ENCODE data around the gene TMEM225B. TPM values are rescaled to one million over a fixed set of nuclear protein-coding genes. Genes with fewer than 3 reads are reported as not detected.
"Not testable (repeated sequence)": the region's sequence is repeated elsewhere in the genome, so short reads cannot be mapped to it uniquely, and the experiment has no call there.

Gene TMEM225B
- polyA plus RNA-seq, 4 donors: 2.0 to 2.4 (median 2.1) TPM

- no peak for DNase-seq (ENCODE audit: low read depth in 4 of 4, low spot score in 2 of 4)
These were observed 24.5 kb downstream of the TMEM225B start for GRCh38 chr7:99622596-99622995.

DNA sequence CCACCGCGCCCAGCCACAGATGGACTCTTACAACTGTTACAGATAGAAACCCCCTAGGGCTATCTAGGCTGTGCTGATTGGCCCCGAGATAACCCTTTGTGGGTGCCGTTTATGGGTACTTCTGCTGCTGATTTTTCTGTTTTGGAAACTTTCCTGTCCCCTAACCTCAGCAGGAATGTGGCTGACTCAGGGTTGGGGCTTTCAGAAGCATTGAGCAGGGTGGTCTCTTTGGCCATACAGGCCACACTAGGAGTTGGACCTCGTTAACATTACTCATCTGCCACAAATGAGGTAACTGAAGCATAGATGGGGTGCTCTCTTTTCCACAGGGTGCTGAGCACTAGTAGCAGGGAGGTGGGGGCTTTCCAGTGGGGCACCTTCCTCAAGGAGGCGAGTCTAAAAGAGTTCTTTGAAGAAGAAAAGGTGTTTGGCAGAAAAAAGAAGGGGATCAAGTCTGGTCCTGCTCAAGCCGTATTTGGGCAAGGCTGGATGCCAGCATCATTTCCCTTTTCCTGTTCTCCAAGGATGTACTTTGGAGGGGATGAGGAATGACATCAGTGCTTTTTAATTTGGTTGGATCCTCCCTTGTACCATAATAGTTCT lies 25.1 kb downstream of the TMEM225B start:
- no peak for DNase-seq (ENCODE audit: low read depth in 4 of 4, low spot score in 2 of 4)

DNA sequence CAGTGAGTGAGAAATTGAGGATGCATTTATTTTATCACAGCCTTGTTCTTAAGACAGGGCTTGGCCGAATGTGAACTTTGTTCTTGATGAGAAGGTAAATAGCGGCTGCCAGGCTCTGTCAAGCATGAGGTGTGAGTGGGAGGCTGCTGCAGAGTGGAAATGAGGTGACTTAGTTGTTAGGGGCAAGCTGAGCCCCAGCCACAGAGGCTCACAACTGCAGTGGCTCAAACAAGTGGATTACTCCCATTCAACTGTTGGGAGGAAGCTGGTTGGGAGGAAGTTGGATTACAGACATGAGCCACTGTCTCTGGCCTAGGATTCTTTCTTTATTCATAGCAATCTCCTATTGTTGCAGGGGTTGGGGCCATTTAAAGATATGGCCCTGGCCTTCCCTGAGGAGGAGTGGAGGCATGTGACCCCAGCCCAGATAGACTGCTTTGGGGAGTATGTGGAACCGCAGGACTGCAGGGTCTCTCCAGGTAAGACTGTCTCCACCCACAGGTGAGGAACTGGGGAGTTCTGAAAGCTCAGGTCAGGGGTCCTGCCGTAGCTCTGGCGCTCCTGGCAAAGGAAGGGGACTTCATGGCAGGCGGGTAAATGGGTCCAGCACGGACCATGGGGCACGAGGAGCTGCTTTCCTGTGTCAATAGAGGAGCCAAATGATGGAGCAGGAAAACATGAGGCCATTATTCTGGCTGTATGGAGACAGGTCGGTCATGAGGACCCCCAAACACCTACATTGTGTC lies 25.8 kb downstream of the TMEM225B start:
- no peak for DNase-seq (ENCODE audit: low read depth in 4 of 4, low spot score in 2 of 4)

DNA sequence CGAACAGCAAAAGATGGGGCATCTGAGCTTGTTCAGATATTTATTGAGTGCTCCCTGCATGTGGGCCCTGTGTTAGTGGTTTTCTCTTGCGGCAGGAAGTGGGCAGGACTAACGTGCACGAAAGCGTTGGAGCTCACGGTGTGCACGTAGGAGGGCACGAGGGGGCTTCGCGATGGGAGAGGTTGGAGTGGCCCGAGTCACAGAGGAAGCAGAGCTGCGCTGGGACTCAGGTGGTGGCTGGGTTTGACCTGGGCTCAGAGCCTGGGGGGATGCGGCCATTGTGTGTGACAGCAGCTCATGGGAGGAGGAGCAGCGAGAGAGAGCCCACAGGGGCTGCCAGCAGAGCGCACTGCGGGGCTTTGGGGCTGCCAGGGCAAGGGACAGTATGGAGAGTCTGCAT lies 26.4 kb downstream of the TMEM225B start:
- no peak for DNase-seq (ENCODE audit: low read depth in 4 of 4, low spot score in 2 of 4)

GRCh38 chr7:99625321-99625720 lies 27.3 kb downstream of the TMEM225B start:
- no peak for DNase-seq (ENCODE audit: low read depth in 4 of 4, low spot score in 2 of 4)

DNA sequence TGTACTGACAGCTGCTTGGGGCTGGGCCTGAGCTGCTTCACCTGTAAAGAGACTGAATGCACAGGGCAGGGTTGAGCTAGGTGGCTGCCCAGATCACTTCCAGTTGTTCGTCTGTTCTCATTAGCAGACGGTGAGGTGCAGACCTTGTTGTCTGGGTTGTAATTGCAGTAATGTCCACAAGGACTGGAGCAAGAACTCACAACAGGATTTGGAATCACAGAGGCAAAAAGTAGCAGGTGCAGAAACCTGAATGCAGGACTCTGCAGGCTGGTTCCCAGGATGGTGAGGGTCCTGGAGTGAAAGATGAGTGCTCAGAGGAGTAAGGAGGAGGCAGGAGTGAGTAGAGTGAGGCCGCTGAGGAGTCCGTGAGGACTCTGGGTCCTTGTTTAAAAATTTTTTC lies 27.9 kb downstream of the TMEM225B start:
- no peak for DNase-seq (ENCODE audit: low read depth in 4 of 4, low spot score in 2 of 4)

GRCh38 chr7:99626661-99627060 lies 28.6 kb downstream of the TMEM225B start:
- no peak for DNase-seq (ENCODE audit: low read depth in 4 of 4, low spot score in 2 of 4)

- DNase-seq (ENCODE audit: low read depth in 4 of 4, low spot score in 2 of 4): no peak
These were observed 29.4 kb downstream of the TMEM225B start for GRCh38 chr7:99627513-99627912.

GRCh38 chr7:99628471-99629465 lies 30.7 kb downstream of the TMEM225B start:
- no peak for DNase-seq (ENCODE audit: low read depth in 4 of 4, low spot score in 2 of 4)

DNA sequence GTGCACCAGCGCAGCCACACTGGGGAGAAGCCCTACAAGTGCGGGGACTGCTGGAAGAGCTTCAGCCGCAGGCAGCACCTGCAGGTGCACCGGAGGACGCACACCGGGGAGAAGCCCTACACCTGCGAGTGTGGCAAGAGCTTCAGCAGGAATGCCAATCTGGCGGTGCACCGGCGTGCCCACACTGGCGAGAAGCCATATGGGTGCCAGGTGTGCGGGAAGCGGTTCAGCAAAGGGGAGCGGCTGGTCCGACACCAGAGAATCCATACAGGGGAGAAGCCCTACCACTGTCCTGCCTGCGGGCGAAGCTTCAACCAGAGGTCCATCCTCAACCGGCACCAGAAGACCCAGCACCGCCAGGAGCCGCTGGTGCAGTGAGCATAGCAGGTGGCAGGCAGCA lies 31.6 kb downstream of the TMEM225B start:
- DNase-seq (ENCODE audit: low read depth in 4 of 4, low spot score in 2 of 4): no peak

- DNase-seq (ENCODE audit: low read depth in 4 of 4, low spot score in 2 of 4): no peak
These were observed 33.4 kb downstream of the TMEM225B start for GRCh38 chr7:99631295-99632109.

- DNase-seq (ENCODE audit: low read depth in 4 of 4, low spot score in 2 of 4): not testable (repeated sequence)
These were observed 39.3 kb downstream of the TMEM225B start for GRCh38 chr7:99637414-99637813.

DNA sequence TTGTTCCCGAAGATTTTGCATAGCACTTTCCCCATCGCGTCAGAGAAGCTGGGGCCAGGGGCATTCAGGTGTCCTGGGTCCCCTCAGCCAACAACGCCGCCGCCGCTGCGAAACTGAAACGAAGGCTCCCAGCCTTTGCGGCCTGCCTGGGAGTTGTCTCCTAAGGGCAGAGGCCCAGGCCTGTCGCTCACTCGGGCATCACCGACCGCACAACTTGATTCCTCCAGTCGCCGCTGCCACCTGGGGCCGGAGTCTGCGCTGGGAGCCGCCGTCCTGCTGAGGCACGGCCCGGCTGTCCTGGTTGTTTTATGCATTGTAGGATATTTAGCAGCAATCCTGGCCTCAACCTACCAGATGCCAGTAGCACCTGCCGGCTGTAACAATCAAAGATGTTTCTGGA lies 40.7 kb downstream of the TMEM225B start:
- no peak for DNase-seq (ENCODE audit: low read depth in 4 of 4, low spot score in 2 of 4)

DNA sequence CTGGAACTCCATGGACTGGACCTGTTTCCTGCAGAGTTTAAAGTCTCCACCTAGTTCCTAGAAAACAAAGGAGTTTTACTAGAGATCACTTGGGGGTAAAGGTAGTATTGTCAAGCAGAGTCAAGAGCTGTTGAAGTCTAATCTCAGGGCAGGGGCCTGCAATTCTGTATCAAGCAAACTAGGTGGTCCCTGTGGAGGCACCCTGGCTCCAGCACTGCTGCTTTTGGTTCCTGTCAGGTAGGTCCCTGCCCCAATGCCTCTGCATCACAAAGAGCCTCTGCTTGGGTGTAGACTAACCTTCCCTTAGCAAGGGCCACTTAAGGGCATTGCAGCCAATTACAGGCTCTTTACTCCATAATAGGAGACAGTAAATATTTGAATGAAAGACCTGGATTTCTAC lies 41.2 kb downstream of the TMEM225B start:
- no peak for DNase-seq (ENCODE audit: low read depth in 4 of 4, low spot score in 2 of 4)

DNA sequence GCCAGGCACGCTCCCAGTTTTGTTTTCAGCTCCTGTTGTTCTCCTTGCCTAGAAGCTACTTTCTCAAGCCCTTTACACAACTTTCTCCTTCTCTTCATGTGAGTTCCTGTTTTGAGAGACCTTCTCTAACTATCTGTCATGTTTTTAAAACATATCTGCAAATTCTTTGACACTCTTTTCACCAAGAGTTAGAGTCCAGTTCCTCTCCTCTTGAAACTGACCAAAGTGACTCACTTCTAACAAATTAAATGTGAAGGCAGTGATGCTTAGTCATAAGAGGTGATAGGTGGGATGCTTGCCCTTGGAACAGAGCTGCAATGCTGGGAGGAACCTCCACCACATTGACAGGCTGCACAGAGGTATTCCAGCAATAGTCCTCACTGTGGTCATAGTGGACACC lies 44.0 kb downstream of the TMEM225B start:
- DNase-seq (ENCODE audit: low read depth in 4 of 4, low spot score in 2 of 4): no peak

DNA sequence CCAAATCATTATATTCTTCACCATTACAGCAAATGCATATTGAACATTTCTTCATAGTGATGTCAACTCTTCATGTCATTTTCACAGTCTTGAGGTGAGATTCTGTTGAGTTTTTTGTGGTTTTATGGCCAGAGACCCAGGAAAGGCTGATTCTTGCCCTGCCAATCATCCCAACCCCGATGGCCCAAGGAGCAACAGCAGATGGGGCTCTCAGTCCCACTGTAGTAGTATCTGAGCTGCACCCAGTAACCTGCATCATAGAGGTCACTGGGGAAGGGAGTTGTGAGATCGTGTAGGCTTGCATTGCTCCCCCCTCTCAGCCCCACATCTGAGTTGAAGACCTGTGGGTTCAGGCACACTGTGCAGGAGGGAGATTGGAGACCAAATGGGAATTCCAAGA lies 45.4 kb downstream of the TMEM225B start:
- DNase-seq (ENCODE audit: low read depth in 4 of 4, low spot score in 2 of 4): no peak

- no peak for DNase-seq (ENCODE audit: low read depth in 4 of 4, low spot score in 2 of 4)
These were observed 46.4 kb downstream of the TMEM225B start for GRCh38 chr7:99644431-99644830.

- no peak for DNase-seq (ENCODE audit: low read depth in 4 of 4, low spot score in 2 of 4)
These were observed 47.5 kb downstream of the TMEM225B start for GRCh38 chr7:99645590-99645989.

- no peak for DNase-seq (ENCODE audit: low read depth in 4 of 4, low spot score in 2 of 4)
These were observed 50.8 kb downstream of the TMEM225B start for GRCh38 chr7:99648843-99649242.

GRCh38 chr7:99651290-99651689 lies 53.2 kb downstream of the TMEM225B start:
- DNase-seq (ENCODE audit: low read depth in 4 of 4, low spot score in 2 of 4): no peak

Data from left renal cortex interstitium (tissue), 4 donors.